ENCODE measurements around the gene KCNT1. TPM values are rescaled to one million over a fixed set of nuclear protein-coding genes. Genes with fewer than 3 reads are reported as not detected.

Gene KCNT1
- total and polyA plus RNA-seq, 2 donors (not counting 3 experiments of a cell fraction or from before 2014, with no cell fraction given), result not detected

GRCh38 chr9:135743021-135743420, 41.0 kb downstream of the KCNT1 start:
- intact Hi-C loops (cut with micrococcal nuclease) (no loop called here), dilution Hi-C loops (cut with MboI; ENCODE audit: extremely low pct_ligation_motif_present, low sequenced_read_pairs) (no loop called here)
- DNase-seq (ENCODE audit: low read depth, low spot score) (no peak), FAIRE-seq (no peak)
- TF ChIP-seq POLR2A (IDR thresholded peaks at IDR 0.05; ENCODE audit: low read depth, low read length) (no peak), POLR2AphosphoS5 (IDR thresholded peaks at IDR 0.05; ENCODE audit: insufficient read depth, low read depth, low read length) (no peak), EZH2 (IDR thresholded peaks at IDR 0.05; ENCODE audit: borderline replicate concordance, low read depth, low read length, severe bottlenecking) (no peak), GATA2 (IDR thresholded peaks at IDR 0.05; ENCODE audit: insufficient read depth, insufficient read length, low read depth, low read length) (no peak), FOS (IDR thresholded peaks at IDR 0.05; ENCODE audit: borderline replicate concordance, insufficient read depth, low read length) (no peak)
- TF ChIP-seq, protein P1, sequence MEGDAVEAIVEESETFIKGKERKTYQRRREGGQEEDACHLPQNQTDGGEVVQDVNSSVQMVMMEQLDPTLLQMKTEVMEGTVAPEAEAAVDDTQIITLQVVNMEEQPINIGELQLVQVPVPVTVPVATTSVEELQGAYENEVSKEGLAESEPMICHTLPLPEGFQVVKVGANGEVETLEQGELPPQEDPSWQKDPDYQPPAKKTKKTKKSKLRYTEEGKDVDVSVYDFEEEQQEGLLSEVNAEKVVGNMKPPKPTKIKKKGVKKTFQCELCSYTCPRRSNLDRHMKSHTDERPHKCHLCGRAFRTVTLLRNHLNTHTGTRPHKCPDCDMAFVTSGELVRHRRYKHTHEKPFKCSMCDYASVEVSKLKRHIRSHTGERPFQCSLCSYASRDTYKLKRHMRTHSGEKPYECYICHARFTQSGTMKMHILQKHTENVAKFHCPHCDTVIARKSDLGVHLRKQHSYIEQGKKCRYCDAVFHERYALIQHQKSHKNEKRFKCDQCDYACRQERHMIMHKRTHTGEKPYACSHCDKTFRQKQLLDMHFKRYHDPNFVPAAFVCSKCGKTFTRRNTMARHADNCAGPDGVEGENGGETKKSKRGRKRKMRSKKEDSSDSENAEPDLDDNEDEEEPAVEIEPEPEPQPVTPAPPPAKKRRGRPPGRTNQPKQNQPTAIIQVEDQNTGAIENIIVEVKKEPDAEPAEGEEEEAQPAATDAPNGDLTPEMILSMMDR (IDR thresholded peaks at IDR 0.05; ENCODE audit: extremely low read depth in 1 of 2, insufficient read depth in 1 of 2, low read depth in 1 of 2, low read length in 2 of 2), result no peak
- H3K4me2 ChIP-seq (ENCODE audit: insufficient read depth, low read length), result no peak overlapping the region
- H3K9me1 ChIP-seq (replicated peaks; ENCODE audit: control insufficient read depth, extremely low read depth, insufficient read depth, low read length), result no peaks in the 10 kb centered on the region
- H3K9me3 ChIP-seq (replicated peaks; ENCODE audit: control insufficient read depth, insufficient read depth, low read length), result no peaks in the 10 kb centered on the region
- no TSS peak for BruUV-seq (replicated peaks)
- no peak overlapping the region for H3K27ac ChIP-seq (ENCODE audit: insufficient read depth, low read depth, low read length)
- POLR2A ChIA-PET, result no interaction called here
- no peak overlapping the region for H3K9ac ChIP-seq (replicated peaks; ENCODE audit: extremely low read depth, insufficient read depth, low read length)
- H2AFZ ChIP-seq (ENCODE audit: low read depth, low read length), result no peak overlapping the region
- H3K4me3 ChIP-seq (replicated peaks in 1 of 3; ENCODE audit: insufficient read depth in 1 of 3, low read depth in 1 of 3, low read length in 3 of 3), result no peak overlapping the region
- no peaks in the 10 kb centered on the region for H4K20me1 ChIP-seq (replicated peaks; ENCODE audit: control insufficient read depth, extremely low read depth, insufficient read depth, low read length)
- H3K27me3 ChIP-seq (ENCODE audit: control insufficient read depth in 2 of 2, insufficient read depth in 2 of 2, low read length in 2 of 2), result no peaks in the 10 kb centered on the region
- no peaks in the 10 kb centered on the region for H3K36me3 ChIP-seq (ENCODE audit: control insufficient read depth in 2 of 2, extremely low read depth in 1 of 2, insufficient read depth in 2 of 2, low read length in 2 of 2)
- CTCF ChIA-PET, result interaction anchor here (1.4 kb wide), 1 partner anchor 17 kb away, joined by 3 read pairs; no protein-coding TSS in a partner anchor
- H3K79me2 ChIP-seq (ENCODE audit: control insufficient read depth, insufficient read depth, low read length), result no peaks in the 10 kb centered on the region
- H3K4me1 ChIP-seq (ENCODE audit: control insufficient read depth, extremely low read depth, insufficient read depth, low read length), result no peaks in the 10 kb centered on the region
